H9 (cell line): ENCODE measurements around the gene NDC1. TPM values are rescaled to one million over a fixed set of nuclear protein-coding genes. Genes with fewer than 3 reads are reported as not detected.

Experiments used
- DNase-seq: peaks from one replicate; pipeline ENCODE4 v3.0.0-alpha.2; 2017
- H2AFZ ChIP-seq: one replicate; pipeline ENCODE4 v1.6.1; 2013; ENCODE audit warnings: mild to moderate bottlenecking, low read length, control low read depth, moderate library complexity
- H2AK5ac ChIP-seq: 2 replicates; pipeline ENCODE4 v1.6.1; 2013; ENCODE audit warnings: low read length, control low read depth, mixed read lengths; ENCODE audit not compliant: insufficient read length
- H2BK120ac ChIP-seq: one replicate; pipeline ENCODE4 v1.6.1; 2013; ENCODE audit warnings: low read depth, mild to moderate bottlenecking, low read length, control low read depth, inconsistent platforms; ENCODE audit not compliant: poor library complexity, severe bottlenecking
- H2BK12ac ChIP-seq: 2 replicates; pipeline ENCODE4 v1.6.1; 2013; ENCODE audit warnings: low read length, control low read depth, mixed read lengths, low read depth; ENCODE audit not compliant: insufficient read length
- H2BK15ac ChIP-seq: 2 replicates; pipeline ENCODE4 v1.6.1; 2013; ENCODE audit warnings: low read depth, low read length, control low read depth
- H2BK20ac ChIP-seq: one replicate; pipeline ENCODE4 v1.6.1; 2013; ENCODE audit warnings: low read depth, mild to moderate bottlenecking, low read length, control low read depth, inconsistent platforms; ENCODE audit not compliant: poor library complexity, severe bottlenecking
- H2BK5ac ChIP-seq: 2 replicates; pipeline ENCODE4 v1.6.1; 2013; ENCODE audit warnings: low read length, control low read depth, mixed read lengths; ENCODE audit not compliant: insufficient read length
- H3K14ac ChIP-seq: 2 replicates; pipeline ENCODE4 v1.6.1; 2013; ENCODE audit warnings: low read length, control low read depth; ENCODE audit not compliant: insufficient read depth
- H3K18ac ChIP-seq: 2 replicates; pipeline ENCODE4 v1.6.1; 2013; ENCODE audit warnings: low read depth, mild to moderate bottlenecking, mixed read lengths, low read length, control low read depth; ENCODE audit not compliant: insufficient read length
- H3K23ac ChIP-seq: 2 replicates; pipeline ENCODE4 v1.6.1; 2013; ENCODE audit warnings: low read length, control low read depth, mixed read lengths, low read depth; ENCODE audit not compliant: insufficient read length
- H3K23me2 ChIP-seq: 2 replicates; pipeline ENCODE4 v1.6.1; 2013; ENCODE audit warnings: low read depth, mild to moderate bottlenecking, mixed read lengths, low read length, control low read depth; ENCODE audit not compliant: insufficient read length, poor library complexity, severe bottlenecking
- H3K27ac ChIP-seq: 2 replicates; pipeline ENCODE4 v1.5.1; 2013; ENCODE audit warnings: low read length, control low read depth, mixed read lengths, low read depth; ENCODE audit not compliant: insufficient read length
- H3K27me3 ChIP-seq: 2 replicates; pipeline ENCODE4 v1.6.1; 2013; ENCODE audit warnings: low read length, control low read depth, inconsistent platforms; ENCODE audit not compliant: insufficient read depth
- H3K4ac ChIP-seq: 2 replicates; pipeline ENCODE4 v1.6.1; 2013; ENCODE audit warnings: low read depth, mild to moderate bottlenecking, control low read depth, inconsistent platforms, low read length, moderate library complexity
- H3K4me1 ChIP-seq: 2 replicates; pipeline ENCODE4 v1.6.1; 2013; ENCODE audit warnings: low read length, control low read depth, inconsistent platforms; ENCODE audit not compliant: insufficient read depth
- H3K4me2 ChIP-seq: 2 replicates; pipeline ENCODE4 v1.6.1; 2013; ENCODE audit warnings: low read length, control low read depth, mixed read lengths; ENCODE audit not compliant: insufficient read length, insufficient read depth
- H3K56ac ChIP-seq: 2 replicates; pipeline ENCODE4 v1.6.1; 2013; ENCODE audit warnings: low read depth, mild to moderate bottlenecking, mixed read lengths, low read length, control low read depth; ENCODE audit not compliant: insufficient read length
- H3K79me1 ChIP-seq: 2 replicates; pipeline ENCODE4 v1.6.1; 2013; ENCODE audit warnings: low read depth, mild to moderate bottlenecking, moderate library complexity, low read length, control low read depth, inconsistent platforms; ENCODE audit not compliant: insufficient read depth, poor library complexity, severe bottlenecking
- H3K79me2 ChIP-seq: 2 replicates; pipeline ENCODE4 v1.6.1; 2013; ENCODE audit warnings: low read length, control low read depth, inconsistent platforms; ENCODE audit not compliant: insufficient read depth
- H3K9ac ChIP-seq: 2 replicates; pipeline ENCODE4 v1.6.1; 2013; ENCODE audit warnings: low read length, control low read depth, mixed read lengths; ENCODE audit not compliant: insufficient read length; ENCODE audit errors: extremely low read depth
- H3K9me3 ChIP-seq: one replicate; pipeline ENCODE4 v1.6.1; 2013; ENCODE audit warnings: low read depth, low read length, inconsistent platforms; ENCODE audit not compliant: control insufficient read depth
- H3T11ph ChIP-seq: one replicate; pipeline ENCODE4 v1.6.1; 2013; ENCODE audit warnings: mild to moderate bottlenecking, low read length, control low read depth, inconsistent platforms
- H4K20me1 ChIP-seq: one replicate; pipeline ENCODE4 v1.6.1; 2013; ENCODE audit not compliant: control insufficient read depth, insufficient read length, insufficient read depth
- H4K5ac ChIP-seq: 2 replicates; pipeline ENCODE4 v1.6.1; 2013; ENCODE audit warnings: low read depth, mild to moderate bottlenecking, mixed read lengths, low read length, control low read depth; ENCODE audit not compliant: insufficient read length
- H4K8ac ChIP-seq: replicated peaks from 2 replicates; pipeline ENCODE4 v1.6.1; 2013; ENCODE audit warnings: low read length, control low read depth, mixed read lengths, low read depth; ENCODE audit not compliant: insufficient read length
- H4K91ac ChIP-seq: 2 replicates; pipeline ENCODE4 v1.6.1; 2013; ENCODE audit warnings: low read depth, mild to moderate bottlenecking, moderate library complexity, mixed read lengths, low read length, control low read depth; ENCODE audit not compliant: insufficient read length
- H3K27ac Mint-ChIP-seq, 3 experiments: 2 replicates in 2 of 3; 3 replicates in 1 of 3; pipeline ENCODE4 v1.8.0; 2020 to 2021; ENCODE audit warnings: mixed read lengths in 3 of 3, mild to moderate bottlenecking in 1 of 3, moderate library complexity in 1 of 3
- H3K27me3 Mint-ChIP-seq: 2 replicates; pipeline ENCODE4 v1.8.0; 2021; ENCODE audit warnings: low read depth, mild to moderate bottlenecking, moderate library complexity, mixed read lengths
- H3K36me3 Mint-ChIP-seq, 3 experiments: 2 replicates in 2 of 3; 3 replicates in 1 of 3; pipeline ENCODE4 v1.8.0; 2020 to 2021; ENCODE audit warnings: low read depth in 3 of 3, mixed read lengths in 3 of 3; ENCODE audit not compliant: insufficient read depth in 1 of 3
- H3K4me1 Mint-ChIP-seq, 2 experiments: 2 replicates each; pipeline ENCODE4 v1.8.0; 2020; ENCODE audit warnings: mixed read lengths in 2 of 2
- H3K4me3 Mint-ChIP-seq, 2 experiments: 2 replicates in 1 of 2; 3 replicates in 1 of 2; pipeline ENCODE4 v1.8.0; 2020 to 2021; ENCODE audit warnings: mild to moderate bottlenecking in 2 of 2, mixed read lengths in 2 of 2, moderate library complexity in 1 of 2
- H3K9me3 Mint-ChIP-seq, 2 experiments: 2 replicates in 1 of 2; 3 replicates in 1 of 2; pipeline ENCODE4 v1.8.0; 2020; ENCODE audit warnings: mild to moderate bottlenecking in 2 of 2, mixed read lengths in 2 of 2, moderate library complexity in 1 of 2
- WGBS: extraction: QIAGEN DNeasy Blood & Tissue Kit; methylation state at CpG from one replicate; pipeline ENCODE4 v1.1.7; 2013; ENCODE audit warnings: missing lambda C conversion rate, low lambda C conversion rate, mixed read lengths; ENCODE audit not compliant: insufficient read length; ENCODE audit errors: extremely low coverage; 5-methylcytosine and 5-hydroxymethylcytosine counted together
- total RNA-seq: library from RNA; stranded (reverse); gene quantifications from 2 replicates; pipeline ENCODE4 v1.2.1, GENCODE V29; 2021
- TF ChIP-seq, protein P1 (sequence below): fragments of 200-600 bp; sonication (generic); conservative IDR thresholded peaks from 3 replicates; pipeline ENCODE4 v1.8.0; 2021; ENCODE audit warnings: antibody characterized with exemption, mild to moderate bottlenecking

Gene NDC1
- total RNA-seq, 1 experiment from 2014 or later, result 49.3 TPM

GRCh38 chr1:53719469-53719868 lies 118.6 kb downstream of the NDC1 start:
- Histone ChIP-seq H4K20me1 (no peaks in the 10 kb centered on the region), H3K14ac (no peak overlapping the region)

More at GRCh38 chr1:53719469-53719868, 118.6 kb downstream of the NDC1 start:
- DNase-seq, result no peak
- H3K4me2 ChIP-seq, result no peak overlapping the region
- H3K9me3 ChIP-seq, result no peaks in the 10 kb centered on the region
- no peak overlapping the region for H2AK5ac ChIP-seq
- H3K27ac Mint-ChIP-seq, result no peak overlapping the region
- H4K91ac ChIP-seq, result no peak overlapping the region
- H3K36me3 Mint-ChIP-seq, result no peaks in the 10 kb centered on the region
- H2AFZ ChIP-seq, result no peak overlapping the region
- H3K27ac ChIP-seq, result no peak overlapping the region
- H3K79me2 ChIP-seq, result no peaks in the 10 kb centered on the region
- no peak overlapping the region for H4K5ac ChIP-seq
- peaks cover 0 to 3% of the 10 kb centered on the region in 2 experiments; a peak in 2 of 4 replicates for H3K4me1 Mint-ChIP-seq
- no peaks in the 10 kb centered on the region for H3K27me3 ChIP-seq
- no peaks in the 10 kb centered on the region; the same call in 1 of the 2 replicates for H3K4me1 ChIP-seq
- no peak overlapping the region for H2BK5ac ChIP-seq
- TF ChIP-seq, protein P1, sequence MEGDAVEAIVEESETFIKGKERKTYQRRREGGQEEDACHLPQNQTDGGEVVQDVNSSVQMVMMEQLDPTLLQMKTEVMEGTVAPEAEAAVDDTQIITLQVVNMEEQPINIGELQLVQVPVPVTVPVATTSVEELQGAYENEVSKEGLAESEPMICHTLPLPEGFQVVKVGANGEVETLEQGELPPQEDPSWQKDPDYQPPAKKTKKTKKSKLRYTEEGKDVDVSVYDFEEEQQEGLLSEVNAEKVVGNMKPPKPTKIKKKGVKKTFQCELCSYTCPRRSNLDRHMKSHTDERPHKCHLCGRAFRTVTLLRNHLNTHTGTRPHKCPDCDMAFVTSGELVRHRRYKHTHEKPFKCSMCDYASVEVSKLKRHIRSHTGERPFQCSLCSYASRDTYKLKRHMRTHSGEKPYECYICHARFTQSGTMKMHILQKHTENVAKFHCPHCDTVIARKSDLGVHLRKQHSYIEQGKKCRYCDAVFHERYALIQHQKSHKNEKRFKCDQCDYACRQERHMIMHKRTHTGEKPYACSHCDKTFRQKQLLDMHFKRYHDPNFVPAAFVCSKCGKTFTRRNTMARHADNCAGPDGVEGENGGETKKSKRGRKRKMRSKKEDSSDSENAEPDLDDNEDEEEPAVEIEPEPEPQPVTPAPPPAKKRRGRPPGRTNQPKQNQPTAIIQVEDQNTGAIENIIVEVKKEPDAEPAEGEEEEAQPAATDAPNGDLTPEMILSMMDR, result no peak
- H3K23me2 ChIP-seq, result no peaks in the 10 kb centered on the region
- H3K23ac ChIP-seq, result no peak overlapping the region
- no peak overlapping the region for H3K9ac ChIP-seq
- H2BK20ac ChIP-seq, result no peak overlapping the region
- H2BK120ac ChIP-seq, result no peak overlapping the region
- H2BK12ac ChIP-seq, result no peak overlapping the region
- no peak overlapping the region for H4K8ac ChIP-seq
- H3K18ac ChIP-seq, result no peak overlapping the region
- no CpG with 5 or more reads among the region's 2 CpGs for WGBS
- no peaks in the 10 kb centered on the region for H3K9me3 Mint-ChIP-seq
- H3K4me3 Mint-ChIP-seq, result no peak overlapping the region
- peaks cover 11% of the 10 kb centered on the region for H3K27me3 Mint-ChIP-seq
- no peak overlapping the region for H3K4ac ChIP-seq
- H2BK15ac ChIP-seq, result no peak overlapping the region
- H3K79me1 ChIP-seq, result no peaks in the 10 kb centered on the region
- H3T11ph ChIP-seq, result no peak overlapping the region
- H3K56ac ChIP-seq, result no peak overlapping the region
